HK-2 (cell line): ENCODE measurements around the gene CAMK1D.
"Not testable (repeated sequence)": the region's sequence is repeated elsewhere in the genome, so short reads cannot be mapped to it uniquely, and the experiment has no call there.

Source experiments
- DNase-seq: peaks from one replicate; pipeline ENCODE4 v3.0.0-alpha.2; 2018; ENCODE audit not compliant: unreplicated experiment

CAMK1D gene

DNA sequence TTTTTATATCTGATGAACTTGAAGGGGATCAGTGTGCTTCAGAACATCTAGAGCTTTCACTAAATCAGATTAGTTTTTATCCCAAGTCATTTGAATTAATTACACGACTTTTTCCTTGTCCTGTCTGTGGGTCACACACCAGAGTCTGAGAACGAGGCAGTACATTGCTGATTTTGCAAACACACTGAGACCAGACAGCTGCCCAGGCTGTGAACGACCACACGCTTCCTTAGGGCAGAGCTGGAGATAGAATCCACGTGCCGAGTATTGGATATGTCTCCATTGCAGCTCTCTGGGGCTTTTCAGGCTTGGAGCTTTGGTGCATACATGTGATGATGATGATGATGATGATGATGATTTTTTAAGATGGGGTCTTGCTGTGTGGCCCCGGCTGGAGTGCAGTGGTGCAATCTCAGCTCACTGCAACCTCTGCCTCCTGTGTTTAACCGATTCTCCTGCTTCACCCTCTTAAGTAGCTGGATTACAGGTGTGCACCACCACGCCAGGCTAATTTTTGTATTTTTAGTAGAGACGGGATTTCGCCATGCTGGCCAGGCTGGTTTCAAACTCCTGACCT is 81.1 kb downstream of the CAMK1D start:
- DNase-seq, result no peak

DNA sequence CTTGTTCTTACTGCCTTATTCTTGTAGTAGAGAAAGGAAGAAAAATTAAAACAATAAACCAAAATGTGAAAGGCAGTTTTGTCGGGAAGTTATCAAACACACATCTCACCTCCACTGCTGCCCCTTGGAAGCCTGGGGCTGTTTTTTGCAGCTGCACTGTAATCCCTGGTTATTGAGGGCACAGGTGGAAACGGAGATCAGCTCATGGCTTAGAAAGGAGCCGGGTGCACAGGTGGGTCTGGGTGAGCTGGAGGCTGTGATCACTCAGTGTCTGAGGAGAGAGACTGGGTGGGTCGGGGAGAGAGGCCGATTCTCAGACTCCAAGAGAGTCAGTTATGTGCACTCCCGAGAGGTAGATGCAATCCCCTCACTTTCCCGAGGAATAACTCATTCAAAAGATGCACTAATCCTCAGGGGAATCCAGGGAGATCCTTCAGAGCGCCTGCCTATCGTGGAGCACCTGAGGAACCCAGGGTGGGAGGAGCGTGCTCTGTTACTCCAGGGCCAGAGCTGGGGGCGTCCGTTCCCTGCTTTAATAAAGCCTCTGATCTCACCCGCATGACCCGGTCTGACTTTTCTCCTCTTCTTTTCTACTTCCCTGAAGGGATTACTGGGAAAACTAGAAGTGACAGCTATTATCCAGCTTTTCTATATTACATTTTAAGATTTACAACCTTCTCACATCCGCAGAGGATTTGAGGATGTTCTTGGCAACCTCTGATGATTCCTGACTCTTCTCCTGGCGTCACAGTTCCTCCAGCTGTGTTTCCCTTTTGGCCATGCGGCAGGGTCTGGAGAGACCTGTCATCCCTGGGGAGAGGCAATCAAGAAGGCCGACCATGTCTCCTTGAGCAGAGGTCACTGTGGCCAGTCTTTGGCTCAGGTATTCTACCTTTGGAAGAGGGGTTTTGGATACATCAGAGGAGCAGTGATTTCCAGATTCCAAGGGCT is 82.1 kb downstream of the CAMK1D start:
- DNase-seq, result no peak

DNA sequence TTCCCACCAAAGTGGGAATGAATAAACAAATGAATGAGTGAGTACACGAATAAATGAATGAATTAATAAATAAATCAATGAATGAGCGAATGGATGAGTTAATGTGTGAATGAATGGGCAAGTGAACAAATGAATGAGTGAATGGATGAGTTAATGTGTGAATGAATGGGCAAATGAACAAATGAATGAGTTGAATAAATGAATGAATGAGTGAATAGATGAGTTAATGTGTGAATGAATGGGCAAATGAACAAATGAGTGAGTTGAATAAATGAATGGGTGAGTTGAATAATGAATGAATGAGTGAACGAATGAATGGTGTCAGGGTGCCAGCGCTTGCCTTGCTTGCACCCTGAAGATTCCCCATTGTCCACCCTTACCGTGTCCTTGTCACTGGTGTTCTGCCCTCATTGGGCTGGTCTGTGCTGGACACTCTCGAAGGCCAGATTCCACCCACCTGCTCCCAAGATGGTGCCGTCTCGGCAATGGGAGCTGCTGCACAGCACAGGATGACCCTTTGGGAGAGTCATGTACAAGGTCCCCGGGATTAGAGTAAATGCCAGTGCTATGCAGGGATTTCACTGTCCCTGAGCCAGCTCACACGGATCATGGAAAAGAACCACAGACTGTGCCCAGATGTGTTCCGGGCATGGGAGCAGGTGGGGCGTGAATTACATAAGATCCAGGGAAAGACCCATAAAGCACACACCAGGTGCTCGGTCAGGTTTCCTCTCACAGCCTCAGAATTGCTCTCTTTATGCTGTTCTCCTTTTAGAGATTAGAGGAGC is 83.2 kb downstream of the CAMK1D start:
- no peak for DNase-seq

DNA sequence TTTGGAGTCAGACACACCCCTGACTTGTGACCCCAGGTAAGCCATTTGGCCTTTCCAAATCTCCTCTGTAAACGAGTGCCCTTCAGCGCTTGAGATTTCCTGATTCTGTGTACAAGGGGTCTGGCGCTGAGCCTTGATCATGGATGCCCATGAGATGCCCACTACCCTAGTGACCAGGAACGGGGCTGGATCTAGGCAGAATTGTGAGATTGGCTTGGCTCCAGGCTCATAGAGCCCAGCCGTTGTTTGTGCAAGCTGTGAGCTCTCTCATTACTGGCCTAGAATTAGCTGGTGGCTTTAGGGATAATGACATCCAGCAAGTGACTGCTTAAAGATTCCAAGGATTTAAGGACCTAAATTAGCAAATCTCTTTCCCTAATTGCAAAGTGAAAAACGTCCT is 84.9 kb downstream of the CAMK1D start:
- no peak for DNase-seq

DNA sequence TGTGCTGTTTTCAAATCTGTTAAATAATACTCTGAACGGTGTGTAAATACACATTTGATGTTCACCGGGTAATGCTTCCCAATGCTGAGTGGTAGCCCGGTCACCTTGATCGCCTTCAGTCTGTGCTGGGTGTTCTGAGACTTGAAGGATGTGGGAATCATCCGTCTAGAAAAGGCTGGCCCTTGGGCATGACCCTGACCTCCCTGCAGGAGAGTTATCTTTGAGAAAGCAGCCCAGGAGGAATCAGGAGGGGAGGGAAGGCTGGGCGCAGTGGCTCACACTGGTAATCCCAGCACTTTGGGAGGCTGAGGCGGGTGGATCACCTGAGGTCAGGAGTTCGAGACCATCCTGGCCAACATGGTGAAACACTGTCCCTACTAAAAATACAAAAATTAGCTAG is 85.3 kb downstream of the CAMK1D start:
- not testable (repeated sequence) for DNase-seq

DNA sequence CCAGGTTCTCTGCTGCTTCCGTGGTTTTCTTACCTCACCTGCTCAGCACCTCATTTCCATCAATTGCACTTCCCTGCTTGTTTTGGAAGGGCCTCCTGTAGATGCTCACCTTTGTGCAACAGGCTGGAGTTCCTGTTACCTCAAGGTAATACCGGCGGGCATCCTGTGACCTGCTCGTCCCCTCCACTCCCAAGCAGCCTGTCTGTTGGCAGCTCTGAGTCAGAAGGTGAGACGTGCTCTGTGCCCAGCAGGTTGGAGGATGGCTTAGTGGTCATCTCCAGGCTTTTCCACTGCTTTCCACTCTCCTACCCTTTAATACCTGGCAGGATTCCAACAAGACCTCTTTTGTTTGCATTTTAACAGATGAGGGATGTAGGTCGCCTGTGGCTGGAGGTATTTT is 86.0 kb downstream of the CAMK1D start:
- DNase-seq, result no peak

DNA sequence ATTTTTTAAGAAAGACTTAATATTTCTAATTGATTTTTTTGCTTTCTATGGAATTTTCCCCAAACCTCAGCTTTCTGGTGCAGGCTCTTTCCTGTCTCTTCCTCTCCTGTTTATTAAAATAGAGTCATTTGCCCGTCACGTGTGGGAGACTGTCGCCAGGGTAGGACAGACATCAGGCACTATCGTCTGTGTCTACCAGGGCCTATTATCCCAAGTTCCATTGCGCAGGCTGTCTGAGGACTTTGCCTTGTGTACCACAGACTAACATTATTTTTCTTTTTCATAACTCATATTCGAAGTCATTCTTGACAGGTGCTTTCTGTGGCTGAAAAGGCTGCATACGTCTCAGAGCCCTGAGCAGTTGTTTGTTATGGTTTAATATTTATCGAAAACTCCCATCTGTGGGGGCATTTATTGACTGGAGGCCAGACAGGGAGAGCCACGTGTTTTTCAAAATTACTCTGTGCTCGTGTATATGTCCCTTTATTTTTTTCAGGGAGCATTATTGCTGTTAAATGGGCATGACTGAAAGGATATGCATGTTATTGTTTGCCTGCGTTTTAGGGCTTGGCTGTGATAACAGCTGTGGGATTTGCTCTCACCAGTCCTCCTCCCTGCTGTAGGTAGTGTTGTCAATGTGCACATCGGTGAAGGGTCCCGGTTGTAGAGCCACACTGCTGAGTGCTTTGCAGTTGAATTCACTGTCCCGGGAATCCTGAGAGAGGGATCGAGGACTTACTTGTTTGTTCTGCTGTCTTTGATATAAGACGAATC is 89.8 kb downstream of the CAMK1D start:
- DNase-seq, result no peak

DNA sequence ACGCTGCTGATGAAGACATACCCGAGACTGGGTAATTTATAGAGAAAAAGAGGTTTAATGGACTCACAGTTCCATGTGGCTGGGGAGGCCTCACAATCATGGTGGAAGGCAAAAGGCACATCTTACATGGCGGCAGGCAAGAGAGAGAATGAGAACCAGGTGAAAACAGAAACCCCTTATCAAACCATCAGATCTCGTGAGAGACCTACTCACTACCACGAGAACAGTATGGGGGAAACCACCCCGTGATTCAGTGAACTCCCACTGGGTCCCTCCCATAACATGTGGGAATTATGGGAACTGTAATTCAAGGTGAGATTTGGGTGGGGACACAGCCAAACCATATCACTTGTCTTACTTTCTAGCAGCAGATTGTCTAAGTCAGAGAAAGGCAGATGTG is 90.4 kb downstream of the CAMK1D start:
- not testable (repeated sequence) for DNase-seq

DNA sequence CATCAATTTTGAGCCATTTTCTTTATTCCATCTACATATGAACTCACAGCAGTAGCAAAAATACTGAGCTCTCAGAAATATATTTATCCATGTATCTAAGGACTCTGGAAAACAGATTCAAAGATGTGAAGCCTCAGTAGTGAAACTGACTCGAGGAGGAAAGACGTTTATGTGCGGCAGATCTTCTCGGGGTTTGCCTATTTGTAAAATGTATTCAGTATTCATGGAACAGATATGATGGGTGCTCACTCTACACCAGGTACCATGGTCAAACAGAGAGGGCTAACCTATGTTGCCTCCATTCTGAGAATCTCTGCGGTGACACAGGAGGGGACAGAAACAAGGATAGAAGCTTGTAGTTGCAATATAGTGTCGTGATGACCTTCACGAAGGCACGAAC is 93.7 kb downstream of the CAMK1D start:
- no peak for DNase-seq

DNA sequence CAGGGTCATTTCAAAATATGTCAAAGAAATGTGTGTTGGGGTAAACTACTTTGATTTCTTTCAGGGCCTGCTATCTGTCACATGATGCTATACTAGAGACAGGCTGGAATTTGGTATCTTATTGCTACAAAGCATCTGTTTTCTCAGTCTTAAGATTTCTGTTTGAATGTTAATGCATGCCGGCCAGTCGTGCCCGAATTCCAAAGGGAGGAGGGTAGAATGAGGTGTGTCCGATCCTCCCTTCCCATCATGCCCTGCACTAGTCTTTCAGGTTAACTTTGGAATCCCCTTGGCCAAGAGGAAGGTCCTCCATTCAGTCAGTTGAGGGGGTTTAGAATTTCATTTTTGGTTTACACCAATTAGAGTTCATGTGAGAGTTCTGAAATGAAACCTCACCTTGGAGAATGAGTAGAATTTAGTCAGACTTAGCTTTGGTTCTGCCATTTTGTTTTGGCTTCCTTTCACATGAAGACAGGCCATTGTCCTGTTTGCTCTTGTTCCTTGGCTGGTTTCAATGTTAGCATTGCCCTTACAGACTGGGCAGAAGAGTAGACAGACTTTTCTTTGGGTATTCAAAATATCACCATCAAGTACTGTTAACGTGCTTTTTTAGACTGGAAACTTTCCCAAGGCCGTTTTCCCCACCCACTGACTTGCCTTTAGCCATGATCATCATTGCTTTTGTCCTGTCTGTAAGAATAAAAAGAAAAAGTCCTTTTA is 95.8 kb downstream of the CAMK1D start:
- no peak for DNase-seq

DNA sequence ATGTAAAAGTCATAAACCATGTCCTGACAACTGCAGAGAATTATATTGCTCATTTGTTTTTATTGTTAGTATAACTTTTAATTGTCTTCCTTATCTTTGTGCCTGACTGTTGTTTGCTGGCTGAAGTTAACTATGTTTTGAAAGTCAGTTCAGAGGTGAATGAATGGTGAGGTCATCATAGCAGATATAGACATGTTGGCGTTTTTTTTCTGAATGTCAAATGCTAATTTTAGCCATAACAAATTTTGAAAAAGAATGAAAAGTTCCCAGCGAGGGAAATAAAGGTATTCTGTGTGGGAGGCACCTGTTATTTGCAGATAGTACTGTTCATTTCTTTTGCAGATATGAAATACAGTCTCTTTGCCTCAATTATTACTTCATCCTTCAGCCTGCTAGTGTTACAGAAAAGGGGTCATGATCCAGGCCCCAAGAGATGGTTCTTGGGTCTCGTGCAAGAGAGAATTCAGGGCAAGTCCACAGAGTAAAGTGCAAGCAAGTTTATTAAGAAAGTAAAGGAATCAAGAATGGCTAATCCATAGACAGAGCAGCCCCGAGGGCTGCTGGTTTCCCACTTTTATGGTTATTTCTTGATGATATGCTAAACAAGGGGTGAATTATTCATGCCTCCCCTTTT is 96.5 kb downstream of the CAMK1D start:
- DNase-seq, result no peak

DNA sequence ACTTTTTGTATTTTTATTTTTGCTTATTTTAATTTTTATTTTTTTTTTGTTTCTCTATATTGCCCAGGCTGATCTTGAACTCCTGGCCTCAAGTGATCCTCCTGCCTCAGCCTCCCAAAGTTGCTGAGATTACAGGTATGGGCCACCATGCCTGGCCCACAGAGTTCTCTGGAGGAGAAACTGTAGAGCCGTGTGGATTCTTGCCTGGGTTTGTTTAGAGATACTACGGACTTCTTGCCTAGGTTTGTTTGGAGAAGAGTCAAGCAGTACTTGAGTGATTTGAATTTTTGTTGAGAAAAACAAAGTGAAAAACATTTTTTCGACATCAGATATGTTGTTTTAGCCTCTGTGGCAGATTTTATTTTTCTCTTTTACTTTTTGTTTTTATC is 99.0 kb downstream of the CAMK1D start:
- no peak for DNase-seq

DNA sequence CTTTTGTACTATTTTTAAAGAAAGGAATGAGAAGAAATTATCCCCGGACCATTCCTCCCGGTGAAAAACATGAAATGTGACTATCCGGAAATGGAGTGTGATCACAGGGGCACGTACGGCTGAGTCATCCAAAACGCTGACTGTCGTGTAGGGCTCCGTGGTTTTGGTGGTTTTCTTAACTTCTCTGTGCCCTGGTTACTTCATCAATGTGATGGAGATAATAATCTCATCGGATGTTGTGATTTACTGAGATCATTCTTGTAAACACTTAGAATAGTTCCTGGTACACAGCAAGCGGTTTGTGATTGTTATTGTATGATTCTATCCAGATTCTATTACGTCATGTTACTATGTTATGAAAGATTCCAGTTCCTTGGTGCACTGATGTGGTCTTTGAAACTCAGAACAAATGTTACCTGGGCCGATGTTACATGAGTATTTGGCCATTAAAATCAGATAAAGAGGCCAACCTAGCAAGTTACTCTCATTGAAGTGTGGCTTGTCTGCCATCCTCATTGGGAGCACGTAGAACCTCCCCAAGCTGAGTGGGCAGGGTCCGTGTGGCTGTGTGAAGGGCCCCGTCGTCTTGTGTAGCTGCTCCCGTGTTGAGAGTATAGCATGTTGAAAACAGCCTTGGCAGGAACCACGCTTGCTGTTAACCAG is 99.5 kb downstream of the CAMK1D start:
- DNase-seq, result peak; percentile 24

DNA sequence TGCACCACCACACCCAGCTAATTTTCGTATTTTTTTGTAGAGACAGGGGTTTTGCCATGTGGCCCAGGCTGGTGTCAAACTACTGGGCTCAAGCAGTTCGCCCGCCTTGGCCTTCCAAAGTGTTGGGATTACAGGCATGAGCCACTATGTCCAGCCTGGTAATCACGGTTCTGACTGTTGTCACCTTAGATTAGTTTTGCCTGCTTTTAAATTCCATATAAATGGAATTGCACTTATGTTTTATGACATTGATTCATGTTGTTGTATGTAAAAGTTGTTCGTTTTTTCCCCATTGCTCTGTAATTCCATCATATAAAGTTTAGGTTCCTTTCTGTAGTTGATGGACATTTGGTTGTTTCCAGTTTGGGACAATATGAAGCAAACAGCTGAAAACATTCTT is 106.0 kb downstream of the CAMK1D start:
- no peak for DNase-seq

DNA sequence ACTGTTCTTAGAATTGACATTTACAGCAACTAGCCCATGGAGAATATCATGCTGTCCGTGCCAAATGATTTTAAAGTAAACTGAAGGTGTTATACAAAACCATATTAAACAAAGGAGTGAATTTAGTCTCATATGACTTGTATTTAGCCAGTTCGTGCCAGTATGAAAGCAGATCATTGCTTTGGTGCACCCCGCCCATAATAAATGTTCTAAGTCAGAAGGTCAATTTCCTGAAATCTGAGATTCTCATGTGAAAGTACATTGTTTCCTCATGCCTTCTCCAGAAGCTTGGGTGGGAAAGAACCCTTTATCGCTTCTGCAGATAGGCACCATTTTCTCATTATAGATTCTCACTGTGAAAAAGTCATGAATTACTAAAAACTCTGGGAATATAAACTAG is 106.4 kb downstream of the CAMK1D start:
- DNase-seq, result no peak

DNA sequence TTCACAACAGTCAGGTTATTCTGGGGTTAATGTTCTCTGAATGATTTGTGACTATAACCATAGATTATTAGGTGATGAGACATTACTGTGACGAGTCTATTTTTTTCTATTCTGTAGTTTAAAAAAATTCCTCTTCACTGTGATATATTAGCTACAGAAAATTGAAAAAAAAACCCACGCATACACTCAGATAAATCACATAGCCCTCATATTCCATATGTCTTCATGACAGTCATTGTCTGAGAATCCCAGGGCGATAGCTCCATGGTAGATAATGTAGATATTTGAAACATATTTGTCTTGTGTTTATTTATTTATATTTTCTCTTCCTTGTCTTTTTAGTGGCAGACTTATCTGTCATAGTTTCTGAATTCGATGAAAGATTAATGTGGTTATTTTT is 110.0 kb downstream of the CAMK1D start:
- no peak for DNase-seq

DNA sequence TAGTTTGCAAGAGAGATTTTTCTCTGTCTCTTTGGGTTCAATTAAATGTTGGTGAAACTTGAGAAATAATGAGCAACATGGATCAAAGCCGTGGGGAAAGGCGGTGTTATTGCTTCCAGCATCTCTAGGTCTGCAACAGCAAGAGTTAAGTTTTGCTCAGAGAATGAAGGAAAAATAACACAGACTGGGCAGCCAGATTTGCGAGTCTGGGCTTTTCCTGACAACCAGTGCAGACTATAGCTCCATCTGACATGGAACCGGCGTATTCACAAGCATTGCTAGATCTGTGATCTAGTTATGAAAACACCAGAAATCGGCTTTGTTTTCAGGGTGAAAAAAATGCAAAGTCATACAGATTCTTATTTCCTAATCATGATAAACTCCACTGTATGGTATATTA is 110.4 kb downstream of the CAMK1D start:
- DNase-seq, result no peak

DNA sequence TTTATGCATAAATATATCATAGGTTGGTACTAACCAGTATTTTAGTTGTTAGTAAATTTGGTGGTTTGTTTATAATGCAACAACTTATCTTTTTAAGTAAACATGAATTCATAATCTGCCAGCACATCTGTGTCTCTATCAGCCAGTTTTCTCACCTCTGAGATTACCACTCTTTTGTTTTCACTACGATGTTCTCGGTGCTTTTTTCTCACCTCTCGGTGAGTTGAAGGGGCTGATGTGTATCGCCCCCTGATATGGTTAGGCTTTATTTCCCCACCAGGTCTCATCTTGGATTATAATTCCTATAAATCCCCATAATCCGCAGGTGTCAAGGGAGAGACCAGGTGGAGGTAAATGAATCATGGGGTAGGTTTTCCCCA is 114.1 kb downstream of the CAMK1D start:
- DNase-seq, result no peak

DNA sequence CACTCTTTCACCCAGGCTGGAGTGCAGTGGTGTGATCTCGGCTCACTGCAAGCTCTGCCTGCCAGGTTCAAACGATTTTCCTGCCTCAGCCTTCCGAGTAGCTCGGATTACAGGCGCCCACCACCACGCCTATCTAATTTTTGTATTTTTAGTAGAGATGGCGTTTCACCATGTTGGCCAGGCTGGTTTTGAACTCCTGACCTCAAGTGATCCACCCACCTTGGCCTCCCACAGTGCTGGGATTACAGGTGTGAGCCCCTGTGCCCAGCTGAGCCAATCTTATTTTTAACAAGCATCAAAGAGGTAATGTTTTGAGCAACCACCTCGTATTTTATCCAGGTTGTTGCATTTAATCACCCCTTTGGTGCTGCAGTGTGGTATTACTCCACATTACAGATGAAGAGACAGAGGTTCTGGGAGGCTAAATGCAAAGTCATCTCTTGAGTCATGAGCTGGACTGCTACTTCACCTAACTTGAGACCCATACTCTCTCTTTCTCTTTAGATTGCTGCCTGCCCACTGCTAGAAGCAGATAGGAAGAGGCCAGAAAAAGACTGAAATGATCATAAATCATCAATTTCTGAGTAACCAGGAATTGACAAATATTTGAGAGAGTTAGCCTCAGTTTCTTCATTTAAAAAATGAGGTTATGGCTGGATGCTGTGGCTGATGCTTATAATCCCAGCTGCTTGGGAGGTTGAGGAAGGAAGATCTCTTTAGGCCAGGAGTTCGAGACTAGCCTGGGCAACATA is 116.2 kb downstream of the CAMK1D start:
- DNase-seq, result no peak
